ENCODE results near the gene ATG16L1.

ATG16L1 gene

DNA sequence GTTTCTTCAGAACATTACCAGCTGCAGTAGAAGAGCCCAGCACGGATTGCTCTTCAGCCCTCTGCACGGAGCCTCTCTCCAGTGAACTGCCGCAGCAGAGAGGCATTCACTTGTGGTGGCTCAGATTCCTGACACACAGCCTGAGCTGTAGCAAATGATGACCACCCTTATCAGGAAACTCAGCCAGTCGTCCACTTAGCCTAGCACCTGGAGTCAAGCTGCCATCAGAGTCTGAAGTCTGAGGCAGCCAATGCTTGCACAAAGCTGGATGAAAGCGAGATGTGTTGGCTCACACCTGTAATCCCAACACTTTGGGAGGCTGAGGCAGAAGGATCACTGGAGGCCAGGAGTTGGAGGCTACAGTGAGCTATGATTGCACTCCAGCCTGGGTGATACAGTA is 44.4 kb downstream of the ATG16L1 start:
- no peaks in the 10 kb centered on the region for H3K27me3 ChIP-seq (ENCODE audit: control insufficient read depth, insufficient read depth, low read length)

DNA sequence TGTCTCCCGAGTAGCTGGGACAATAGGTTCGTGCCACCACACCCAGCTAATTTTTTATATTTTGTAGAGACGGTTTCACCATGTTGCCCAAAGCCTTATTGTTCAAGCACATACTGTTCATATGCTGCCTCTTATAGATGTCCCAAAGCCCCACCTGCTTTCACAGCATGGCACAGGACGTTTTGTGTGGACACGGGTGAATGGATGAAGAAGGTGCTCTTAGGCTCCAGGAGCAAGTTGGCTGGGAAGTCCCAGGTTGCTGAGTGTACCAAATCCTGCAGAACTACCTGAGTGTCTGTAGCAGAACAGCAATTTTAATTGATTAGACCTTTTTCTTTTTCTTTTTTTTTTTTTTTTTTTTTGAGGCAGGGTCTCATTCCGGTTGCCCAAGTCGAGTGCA is 45.6 kb downstream of the ATG16L1 start:
- H3K4me3 ChIP-seq (ENCODE audit: low read depth, low read length): no peak overlapping the region
- H3K9ac ChIP-seq (ENCODE audit: low read length): no peak overlapping the region
- H3K27me3 ChIP-seq (ENCODE audit: control insufficient read depth, insufficient read depth, low read length): no peaks in the 10 kb centered on the region
- peaks cover 7% of the 10 kb centered on the region for H3K4me1 ChIP-seq (ENCODE audit: control insufficient read depth, insufficient read depth, low read length)
- peaks cover 44% of the 10 kb centered on the region for H3K36me3 ChIP-seq (ENCODE audit: control insufficient read depth, insufficient read depth, low read length)
- H3K9me3 ChIP-seq (ENCODE audit: control insufficient read depth, insufficient read depth, low read depth, low read length): no peaks in the 10 kb centered on the region
- H3K27ac ChIP-seq (ENCODE audit: low read depth, low read length): no peak overlapping the region

More for the DNA sequence above, 44.4 kb downstream of the ATG16L1 start:
- Histone ChIP-seq H3K9me3 (ENCODE audit: control insufficient read depth, insufficient read depth, low read depth, low read length) (no peaks in the 10 kb centered on the region), H3K4me3 (ENCODE audit: low read depth, low read length) (no peak overlapping the region), H3K27ac (ENCODE audit: low read depth, low read length) (no peak overlapping the region), H3K36me3 (ENCODE audit: control insufficient read depth, insufficient read depth, low read length) (peaks cover 56% of the 10 kb centered on the region), H3K4me1 (ENCODE audit: control insufficient read depth, insufficient read depth, low read length) (peaks cover 7% of the 10 kb centered on the region), H3K9ac (ENCODE audit: low read length) (no peak overlapping the region)

DNA sequence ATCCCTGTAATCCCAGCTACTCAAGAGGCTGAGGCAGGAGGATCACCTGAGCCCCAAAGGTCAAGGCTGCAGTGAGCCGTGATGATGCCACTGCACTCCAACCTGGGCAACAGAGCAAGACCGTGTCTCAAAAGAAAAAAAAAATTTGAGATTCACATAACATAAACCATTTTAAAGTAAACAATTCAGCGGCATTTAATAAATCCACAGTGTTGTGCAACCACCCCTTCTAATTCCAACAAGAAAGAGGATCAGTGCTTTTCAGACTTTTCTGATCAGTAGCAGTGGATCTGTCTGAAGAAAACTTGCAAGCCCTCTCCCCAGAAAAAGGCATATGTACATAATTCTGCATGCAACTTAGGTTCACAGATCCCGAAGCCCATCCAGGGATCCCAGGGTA is 48.9 kb downstream of the ATG16L1 start:
- H3K4me3 ChIP-seq (ENCODE audit: low read depth, low read length): no peak overlapping the region
- H3K9ac ChIP-seq (ENCODE audit: low read length): no peak overlapping the region
- H3K4me1 ChIP-seq (ENCODE audit: control insufficient read depth, insufficient read depth, low read length): peaks cover 7% of the 10 kb centered on the region
- H3K36me3 ChIP-seq (ENCODE audit: control insufficient read depth, insufficient read depth, low read length): peaks cover 11% of the 10 kb centered on the region
- H3K9me3 ChIP-seq (ENCODE audit: control insufficient read depth, insufficient read depth, low read depth, low read length): peaks cover 3% of the 10 kb centered on the region; the same call in 1 of the 2 replicates
- no peaks in the 10 kb centered on the region for H3K27me3 ChIP-seq (ENCODE audit: control insufficient read depth, insufficient read depth, low read length)
- H3K27ac ChIP-seq (ENCODE audit: low read depth, low read length): no peak overlapping the region

DNA sequence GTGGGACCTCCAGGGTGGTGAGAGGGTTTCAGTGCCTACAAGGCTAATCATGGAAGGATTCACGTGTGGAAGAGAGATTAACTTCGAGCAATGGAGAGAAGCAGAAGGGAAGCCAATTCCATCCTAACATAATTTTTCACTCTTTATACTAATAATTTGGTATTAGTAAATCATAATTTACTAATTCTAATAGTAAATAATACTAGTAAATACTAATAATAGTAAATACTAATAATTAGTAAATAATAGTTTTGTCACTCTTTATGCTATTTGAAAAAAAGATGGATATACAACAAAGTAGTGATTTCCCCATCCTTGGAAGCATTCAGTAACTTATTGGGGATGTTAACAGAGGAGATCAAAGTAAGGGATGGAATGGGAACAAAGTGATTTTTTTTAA is 49.8 kb downstream of the ATG16L1 start:
- Histone ChIP-seq H3K4me1 (ENCODE audit: control insufficient read depth, insufficient read depth, low read length) (peaks cover 7% of the 10 kb centered on the region), H3K36me3 (ENCODE audit: control insufficient read depth, insufficient read depth, low read length) (peaks cover 3% of the 10 kb centered on the region), H3K9me3 (ENCODE audit: control insufficient read depth, insufficient read depth, low read depth, low read length) (peaks cover 3% of the 10 kb centered on the region; the same call in 1 of the 2 replicates), H3K9ac (ENCODE audit: low read length) (no peak overlapping the region), H3K27me3 (ENCODE audit: control insufficient read depth, insufficient read depth, low read length) (no peaks in the 10 kb centered on the region), H3K4me3 (ENCODE audit: low read depth, low read length) (no peak overlapping the region), H3K27ac (ENCODE audit: low read depth, low read length) (no peak overlapping the region)

DNA sequence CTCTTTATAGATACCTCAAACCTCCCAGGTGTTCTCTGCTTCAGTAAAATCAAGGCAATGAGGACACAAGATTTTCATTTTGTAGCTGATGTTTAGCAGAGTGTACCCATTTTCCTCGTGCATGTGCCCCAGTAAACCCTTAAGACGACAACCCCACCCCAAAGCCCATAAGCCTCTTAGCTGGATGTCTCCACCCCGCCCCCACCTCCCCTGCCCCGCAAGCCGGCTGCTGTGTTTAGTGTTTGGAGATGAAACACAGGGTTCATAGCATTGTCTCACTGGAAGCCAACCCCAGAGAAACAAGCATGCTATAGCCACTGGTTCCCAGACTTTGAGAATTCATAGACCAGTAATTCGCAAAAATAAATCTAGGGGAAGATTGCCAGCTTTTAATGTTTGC is 50.3 kb downstream of the ATG16L1 start:
- no peaks in the 10 kb centered on the region for H3K36me3 ChIP-seq (ENCODE audit: control insufficient read depth, insufficient read depth, low read length)
- H3K9me3 ChIP-seq (ENCODE audit: control insufficient read depth, insufficient read depth, low read depth, low read length): peaks cover 3% of the 10 kb centered on the region; the same call in 1 of the 2 replicates
- no peaks in the 10 kb centered on the region for H3K27me3 ChIP-seq (ENCODE audit: control insufficient read depth, insufficient read depth, low read length)
- H3K9ac ChIP-seq (ENCODE audit: low read length): no peak overlapping the region
- H3K27ac ChIP-seq (ENCODE audit: low read depth, low read length): no peak overlapping the region
- peaks cover 7% of the 10 kb centered on the region for H3K4me1 ChIP-seq (ENCODE audit: control insufficient read depth, insufficient read depth, low read length)
- H3K4me3 ChIP-seq (ENCODE audit: low read depth, low read length): no peak overlapping the region

DNA sequence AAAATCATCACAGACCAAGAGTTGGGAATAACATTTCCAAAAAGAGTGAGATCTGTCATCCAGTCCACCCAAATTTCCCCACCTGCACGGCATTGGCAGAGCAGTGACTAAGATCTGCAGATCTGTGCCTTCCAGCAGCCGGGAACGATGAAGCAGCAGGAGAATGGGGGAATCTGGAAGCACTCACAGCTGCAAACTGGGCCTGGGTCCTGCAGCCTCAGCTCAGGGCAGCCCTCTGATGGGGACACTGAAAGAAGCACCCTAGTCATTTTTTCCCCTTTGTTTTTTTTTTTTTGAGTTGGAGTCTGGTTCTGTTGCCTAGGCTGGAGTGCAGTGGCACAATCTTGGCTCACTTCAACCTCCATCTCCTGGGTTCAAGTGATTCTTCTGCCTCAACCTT is 51.8 kb downstream of the ATG16L1 start:
- no peak overlapping the region for H3K4me3 ChIP-seq (ENCODE audit: low read depth, low read length)
- peaks cover 7% of the 10 kb centered on the region for H3K4me1 ChIP-seq (ENCODE audit: control insufficient read depth, insufficient read depth, low read length)
- no peak overlapping the region for H3K27ac ChIP-seq (ENCODE audit: low read depth, low read length)
- H3K27me3 ChIP-seq (ENCODE audit: control insufficient read depth, insufficient read depth, low read length): no peaks in the 10 kb centered on the region
- H3K9me3 ChIP-seq (ENCODE audit: control insufficient read depth, insufficient read depth, low read depth, low read length): peaks cover 3% of the 10 kb centered on the region; the same call in 1 of the 2 replicates
- H3K36me3 ChIP-seq (ENCODE audit: control insufficient read depth, insufficient read depth, low read length): no peaks in the 10 kb centered on the region
- H3K9ac ChIP-seq (ENCODE audit: low read length): no peak overlapping the region

DNA sequence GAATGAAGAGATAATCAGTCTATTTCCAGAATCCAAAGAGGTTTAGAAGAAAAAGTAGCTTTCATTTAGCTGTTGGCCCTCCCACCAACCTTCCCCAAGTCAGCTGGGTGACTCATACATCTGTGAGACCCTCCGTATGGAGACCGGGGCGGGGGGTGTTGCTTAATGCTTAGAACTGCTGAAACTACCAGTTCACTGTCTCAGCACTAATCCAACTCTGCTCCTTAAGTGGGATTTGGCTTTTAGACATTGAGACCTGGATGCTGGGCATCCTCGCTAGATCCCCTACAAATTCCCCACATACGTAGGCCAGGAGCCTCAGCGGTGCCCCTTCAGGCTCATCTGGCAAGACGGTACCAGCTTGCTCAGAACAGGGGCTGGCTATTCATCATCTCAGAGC is 56.1 kb downstream of the ATG16L1 start, which contains the start of gene SAG:
Gene SAG, plus strand, starts transcription at position 252 of the 400 bp plus-strand sequence. CDS start 1,374 bp downstream, outside the sequence.
- H3K27ac ChIP-seq (ENCODE audit: low read depth, low read length): no peak within 1 kb of the TSS
- H3K4me3 ChIP-seq (ENCODE audit: low read depth, low read length): no peak within 1 kb of the TSS
- no peak within 1 kb of the TSS for H3K9ac ChIP-seq (ENCODE audit: low read length)
- peaks cover 3% of the 10 kb centered on the region; the same call in 1 of the 2 replicates for H3K9me3 ChIP-seq (ENCODE audit: control insufficient read depth, insufficient read depth, low read depth, low read length)
- H3K4me1 ChIP-seq (ENCODE audit: control insufficient read depth, insufficient read depth, low read length): no peaks in the 10 kb centered on the region
- H3K36me3 ChIP-seq (ENCODE audit: control insufficient read depth, insufficient read depth, low read length): no peaks in the 10 kb centered on the region
- H3K27me3 ChIP-seq (ENCODE audit: control insufficient read depth, insufficient read depth, low read length): no peaks in the 10 kb centered on the region

DNA sequence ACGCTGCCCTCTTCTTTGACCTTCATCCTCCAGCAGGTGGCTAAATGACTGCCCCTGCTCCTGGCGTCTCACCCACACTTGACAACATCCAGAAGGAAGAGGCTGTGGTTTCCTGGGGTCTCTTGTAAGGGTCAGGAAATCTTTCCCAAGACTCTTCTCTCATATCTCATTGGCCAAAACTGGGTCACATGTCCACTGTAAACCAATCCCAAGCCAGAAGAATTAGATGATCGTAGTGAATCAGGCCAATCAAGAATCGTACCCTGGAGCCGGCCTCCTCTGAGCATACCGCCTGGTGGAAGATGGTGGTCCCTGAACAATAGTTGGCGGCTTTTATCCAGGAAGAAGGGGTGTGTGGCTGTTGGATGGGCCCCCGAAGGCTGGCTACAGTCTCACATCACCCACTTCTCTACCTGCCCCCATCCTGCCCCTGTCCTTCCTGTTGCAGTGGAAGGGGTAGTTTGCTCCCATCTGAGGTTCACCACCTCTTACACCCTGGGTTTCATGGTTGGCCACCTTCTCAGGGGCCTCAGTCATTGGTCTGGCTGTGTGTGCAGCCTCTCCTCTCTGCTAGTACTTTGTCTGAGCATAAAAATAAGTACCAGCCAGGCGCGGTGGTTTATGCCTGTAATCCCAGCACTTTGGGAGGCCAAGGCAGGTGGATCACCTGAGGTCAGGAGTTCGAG is 59.9 kb downstream of the ATG16L1 start:
- Histone ChIP-seq H3K27me3 (ENCODE audit: control insufficient read depth, insufficient read depth, low read length) (no peaks in the 10 kb centered on the region), H3K9me3 (ENCODE audit: control insufficient read depth, insufficient read depth, low read depth, low read length) (no peaks in the 10 kb centered on the region), H3K36me3 (ENCODE audit: control insufficient read depth, insufficient read depth, low read length) (no peaks in the 10 kb centered on the region), H3K27ac (ENCODE audit: low read depth, low read length) (no peak overlapping the region), H3K9ac (ENCODE audit: low read length) (no peak overlapping the region), H3K4me3 (ENCODE audit: low read depth, low read length) (no peak overlapping the region), H3K4me1 (ENCODE audit: control insufficient read depth, insufficient read depth, low read length) (no peaks in the 10 kb centered on the region)

DNA sequence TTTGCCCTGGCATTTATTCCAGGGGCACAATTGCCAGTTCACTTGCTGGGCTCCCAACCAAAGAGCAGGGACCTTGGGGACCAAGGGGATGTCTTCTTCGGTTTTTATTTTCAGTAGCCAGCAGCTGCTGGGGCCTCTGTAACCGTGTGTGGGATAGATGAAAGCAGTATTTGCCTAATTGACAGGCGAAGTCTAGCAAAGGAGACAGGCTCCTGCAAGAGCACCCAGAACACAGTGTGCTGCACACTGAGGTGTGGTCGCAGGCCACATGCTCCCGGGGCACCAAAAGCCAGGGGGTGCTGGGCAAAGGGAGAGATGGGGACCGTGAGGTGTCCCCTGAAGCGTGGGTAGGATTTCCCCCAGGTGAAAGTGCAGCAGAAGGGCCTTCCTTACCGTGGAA is 61.4 kb downstream of the ATG16L1 start:
- H3K4me3 ChIP-seq (ENCODE audit: low read depth, low read length): no peak overlapping the region
- H3K9me3 ChIP-seq (ENCODE audit: control insufficient read depth, insufficient read depth, low read depth, low read length): no peaks in the 10 kb centered on the region
- H3K36me3 ChIP-seq (ENCODE audit: control insufficient read depth, insufficient read depth, low read length): no peaks in the 10 kb centered on the region
- no peak overlapping the region for H3K27ac ChIP-seq (ENCODE audit: low read depth, low read length)
- no peaks in the 10 kb centered on the region for H3K27me3 ChIP-seq (ENCODE audit: control insufficient read depth, insufficient read depth, low read length)
- no peaks in the 10 kb centered on the region for H3K4me1 ChIP-seq (ENCODE audit: control insufficient read depth, insufficient read depth, low read length)
- H3K9ac ChIP-seq (ENCODE audit: low read length): no peak overlapping the region

DNA sequence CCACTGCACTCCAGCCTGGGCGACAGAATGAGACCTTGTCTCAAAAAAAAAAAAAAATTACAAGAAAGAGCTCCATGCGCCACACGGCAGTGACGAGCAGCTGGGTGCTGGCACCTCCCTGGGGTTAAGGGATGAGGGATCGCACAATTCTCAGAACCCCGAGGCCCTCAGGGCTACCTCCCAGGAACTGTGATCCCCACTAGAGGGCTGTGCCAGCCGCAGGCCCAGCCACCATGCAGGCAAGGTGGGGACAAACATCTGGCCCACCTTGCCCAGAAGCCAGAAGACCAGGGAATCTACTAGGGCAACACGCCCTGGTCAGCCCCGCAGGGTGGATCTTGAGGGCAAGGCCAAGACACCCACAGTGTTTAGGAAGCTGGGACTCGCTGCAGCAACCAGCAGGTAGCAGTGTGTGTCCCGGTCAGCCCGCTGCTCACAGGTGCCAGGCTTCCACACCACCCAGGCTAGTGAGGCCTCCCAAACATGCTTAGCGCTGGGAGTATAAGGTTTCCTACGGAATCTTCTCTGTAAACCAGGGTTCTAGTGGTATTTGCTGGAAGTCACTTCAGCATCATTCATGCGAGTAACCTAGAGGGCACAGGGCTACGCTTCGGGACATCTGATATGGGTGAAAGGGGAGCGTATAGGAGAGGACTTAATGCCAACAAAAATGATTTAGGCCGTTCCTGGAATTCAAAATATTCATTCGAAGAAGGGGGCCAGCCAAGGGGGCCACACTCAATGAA is 62.9 kb downstream of the ATG16L1 start:
- Histone ChIP-seq H3K4me3 (ENCODE audit: low read depth, low read length) (no peak overlapping the region), H3K9ac (ENCODE audit: low read length) (no peak overlapping the region), H3K4me1 (ENCODE audit: control insufficient read depth, insufficient read depth, low read length) (no peaks in the 10 kb centered on the region), H3K36me3 (ENCODE audit: control insufficient read depth, insufficient read depth, low read length) (no peaks in the 10 kb centered on the region), H3K27me3 (ENCODE audit: control insufficient read depth, insufficient read depth, low read length) (no peaks in the 10 kb centered on the region), H3K27ac (ENCODE audit: low read depth, low read length) (no peak overlapping the region), H3K9me3 (ENCODE audit: control insufficient read depth, insufficient read depth, low read depth, low read length) (no peaks in the 10 kb centered on the region)

DNA sequence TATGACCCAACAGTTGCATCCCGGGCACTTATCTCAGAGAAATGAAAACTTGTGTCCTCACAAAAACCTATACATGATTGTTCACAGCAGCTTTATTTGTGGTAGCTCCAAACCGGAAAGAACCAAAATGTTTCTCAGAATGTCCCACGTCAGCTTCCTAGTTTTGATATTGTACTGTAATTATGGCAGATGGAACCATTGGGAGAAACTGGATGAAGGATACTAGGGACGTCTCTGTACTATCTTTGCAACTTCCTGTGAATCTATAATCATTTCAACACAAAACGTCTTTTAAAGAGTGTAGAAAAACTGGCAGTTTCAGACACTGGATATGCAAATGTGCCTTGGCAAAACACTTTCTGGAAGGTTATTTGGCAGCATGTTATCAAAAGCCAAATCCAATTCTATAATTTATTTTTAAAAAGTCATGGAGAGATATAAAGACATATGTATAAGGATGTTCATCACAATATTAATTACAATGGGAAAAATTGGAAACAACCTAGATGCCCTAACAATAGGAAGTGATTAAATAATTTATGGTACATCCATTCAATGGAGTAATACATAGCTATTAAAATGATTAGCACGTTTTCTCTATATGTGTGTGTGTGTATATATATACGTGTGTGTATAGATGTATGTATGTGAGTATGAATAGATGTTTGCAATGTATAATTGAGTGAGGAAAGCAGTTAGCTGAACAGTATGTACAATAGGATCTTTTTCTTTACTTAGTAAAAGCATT is 65.9 kb downstream of the ATG16L1 start:
- Histone ChIP-seq H3K4me3 (ENCODE audit: low read depth, low read length) (no peak overlapping the region), H3K9me3 (ENCODE audit: control insufficient read depth, insufficient read depth, low read depth, low read length) (no peaks in the 10 kb centered on the region), H3K4me1 (ENCODE audit: control insufficient read depth, insufficient read depth, low read length) (no peaks in the 10 kb centered on the region), H3K27me3 (ENCODE audit: control insufficient read depth, insufficient read depth, low read length) (0 out of 2 replicates have a peak, but pooled peaks cover 4% of the 10 kb centered on the region), H3K36me3 (ENCODE audit: control insufficient read depth, insufficient read depth, low read length) (no peaks in the 10 kb centered on the region), H3K9ac (ENCODE audit: low read length) (no peak overlapping the region), H3K27ac (ENCODE audit: low read depth, low read length) (no peak overlapping the region)
